ENCODE measurements around the gene GSDME.
"Not testable (repeated sequence)": the region's sequence is repeated elsewhere in the genome, so short reads cannot be mapped to it uniquely, and the experiment has no call there.

GRCh38 chr7:24735594-24735993 lies 21.7 kb downstream of the GSDME start:
- not testable (repeated sequence) for TF ChIP-seq CTCF (IDR thresholded peaks at IDR 0.05); ZFX (IDR thresholded peaks at IDR 0.05; ENCODE audit: borderline replicate concordance)
